WTC11 (cell line): ENCODE results near the gene FBXO36.

Experiments used
- ELF4 ChIP-seq: sonication (generic); formaldehyde crosslinking; IDR thresholded peaks from 2 replicates; pipeline ENCODE4 v1.8.1; 2022; ENCODE audit warnings: low read depth, mild to moderate bottlenecking, moderate library complexity, missing genetic modification reagents
- ESRRA ChIP-seq: sonication (generic); formaldehyde crosslinking; IDR thresholded peaks from 2 replicates; pipeline ENCODE4 v1.8.1; 2022; ENCODE audit warnings: mild to moderate bottlenecking, missing genetic modification reagents, borderline replicate concordance
- FOXP1 ChIP-seq: sonication (generic); formaldehyde crosslinking; IDR thresholded peaks from 2 replicates; pipeline ENCODE4 v1.8.0; 2022; ENCODE audit warnings: missing genetic modification reagents, mild to moderate bottlenecking, moderate library complexity, borderline replicate concordance
- NFYB ChIP-seq: sonication (generic); formaldehyde crosslinking; conservative IDR thresholded peaks from 2 replicates; pipeline ENCODE4 v1.8.0; 2022; ENCODE audit warnings: low read depth, missing genetic modification reagents
- ZNF263 ChIP-seq: sonication (generic); formaldehyde crosslinking; IDR thresholded peaks from 2 replicates; pipeline ENCODE4 v1.8.1; 2022; ENCODE audit warnings: low read depth, mild to moderate bottlenecking, moderate library complexity, missing genetic modification reagents
- ZNF423 ChIP-seq: fragments of 250-450 bp; sonication (Bioruptor Pico); IDR thresholded peaks from 2 replicates; pipeline ENCODE4 v2.1.2; 2022; ENCODE audit warnings: mild to moderate bottlenecking, moderate library complexity
- TF ChIP-seq, protein P1 (sequence below): sonication (generic); formaldehyde crosslinking; IDR thresholded peaks from 2 replicates; pipeline ENCODE4 v1.8.0; 2022; ENCODE audit warnings: mild to moderate bottlenecking, missing genetic modification reagents
- TF ChIP-seq, protein P2 (sequence below): fragments of 200-600 bp; IDR thresholded peaks from 2 replicates; pipeline ENCODE4 v1.8.0; 2022; ENCODE audit warnings: antibody characterized with exemption
- TF ChIP-seq, protein P3 (sequence below): sonication (generic); formaldehyde crosslinking; IDR thresholded peaks from 2 replicates; pipeline ENCODE4 v1.8.1; 2023; ENCODE audit warnings: mild to moderate bottlenecking, moderate library complexity, missing genetic modification reagents
- TF ChIP-seq, protein P4 (sequence below): sonication (generic); formaldehyde crosslinking; IDR thresholded peaks from 2 replicates; pipeline ENCODE4 v1.8.1; 2022; ENCODE audit warnings: low read depth, mild to moderate bottlenecking, moderate library complexity, missing genetic modification reagents, borderline replicate concordance
- TF ChIP-seq, protein P5 (sequence below): sonication (generic); formaldehyde crosslinking; IDR thresholded peaks from 2 replicates; pipeline ENCODE4 v1.8.0; 2022; ENCODE audit warnings: missing genetic modification reagents

DNA sequence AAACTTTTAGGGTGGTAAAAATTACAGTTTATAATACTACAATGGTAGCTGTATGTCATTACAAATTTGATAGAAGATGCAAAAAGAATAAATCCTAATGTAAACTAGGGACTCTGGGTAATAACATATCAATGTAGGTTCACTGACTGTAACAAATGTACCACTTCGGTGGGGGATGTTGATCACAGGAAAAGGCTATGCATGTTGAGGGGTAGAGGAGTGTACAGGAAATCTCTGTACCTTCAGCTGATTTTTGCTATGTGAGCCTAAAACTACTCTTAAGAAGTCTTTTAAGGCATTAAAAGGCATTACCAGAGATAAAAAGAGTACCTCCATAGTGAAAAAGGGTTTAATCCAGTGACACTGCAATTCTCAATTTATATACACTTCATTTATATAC, 25.4 kb upstream of the FBXO36 start:
- TF ChIP-seq, protein P1, sequence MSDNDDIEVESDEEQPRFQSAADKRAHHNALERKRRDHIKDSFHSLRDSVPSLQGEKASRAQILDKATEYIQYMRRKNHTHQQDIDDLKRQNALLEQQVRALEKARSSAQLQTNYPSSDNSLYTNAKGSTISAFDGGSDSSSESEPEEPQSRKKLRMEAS (CRISPR knock-in tag) = no peak
- TF ChIP-seq, protein P2, sequence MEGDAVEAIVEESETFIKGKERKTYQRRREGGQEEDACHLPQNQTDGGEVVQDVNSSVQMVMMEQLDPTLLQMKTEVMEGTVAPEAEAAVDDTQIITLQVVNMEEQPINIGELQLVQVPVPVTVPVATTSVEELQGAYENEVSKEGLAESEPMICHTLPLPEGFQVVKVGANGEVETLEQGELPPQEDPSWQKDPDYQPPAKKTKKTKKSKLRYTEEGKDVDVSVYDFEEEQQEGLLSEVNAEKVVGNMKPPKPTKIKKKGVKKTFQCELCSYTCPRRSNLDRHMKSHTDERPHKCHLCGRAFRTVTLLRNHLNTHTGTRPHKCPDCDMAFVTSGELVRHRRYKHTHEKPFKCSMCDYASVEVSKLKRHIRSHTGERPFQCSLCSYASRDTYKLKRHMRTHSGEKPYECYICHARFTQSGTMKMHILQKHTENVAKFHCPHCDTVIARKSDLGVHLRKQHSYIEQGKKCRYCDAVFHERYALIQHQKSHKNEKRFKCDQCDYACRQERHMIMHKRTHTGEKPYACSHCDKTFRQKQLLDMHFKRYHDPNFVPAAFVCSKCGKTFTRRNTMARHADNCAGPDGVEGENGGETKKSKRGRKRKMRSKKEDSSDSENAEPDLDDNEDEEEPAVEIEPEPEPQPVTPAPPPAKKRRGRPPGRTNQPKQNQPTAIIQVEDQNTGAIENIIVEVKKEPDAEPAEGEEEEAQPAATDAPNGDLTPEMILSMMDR = no peak
- TF ChIP-seq FOXP1 (CRISPR knock-in tag) (no peak), ESRRA (CRISPR knock-in tag) (no peak), NFYB (no peak), ELF4 (no peak), ZNF263 (CRISPR knock-in tag) (no peak), ZNF423 (no peak)
- TF ChIP-seq, protein P3, sequence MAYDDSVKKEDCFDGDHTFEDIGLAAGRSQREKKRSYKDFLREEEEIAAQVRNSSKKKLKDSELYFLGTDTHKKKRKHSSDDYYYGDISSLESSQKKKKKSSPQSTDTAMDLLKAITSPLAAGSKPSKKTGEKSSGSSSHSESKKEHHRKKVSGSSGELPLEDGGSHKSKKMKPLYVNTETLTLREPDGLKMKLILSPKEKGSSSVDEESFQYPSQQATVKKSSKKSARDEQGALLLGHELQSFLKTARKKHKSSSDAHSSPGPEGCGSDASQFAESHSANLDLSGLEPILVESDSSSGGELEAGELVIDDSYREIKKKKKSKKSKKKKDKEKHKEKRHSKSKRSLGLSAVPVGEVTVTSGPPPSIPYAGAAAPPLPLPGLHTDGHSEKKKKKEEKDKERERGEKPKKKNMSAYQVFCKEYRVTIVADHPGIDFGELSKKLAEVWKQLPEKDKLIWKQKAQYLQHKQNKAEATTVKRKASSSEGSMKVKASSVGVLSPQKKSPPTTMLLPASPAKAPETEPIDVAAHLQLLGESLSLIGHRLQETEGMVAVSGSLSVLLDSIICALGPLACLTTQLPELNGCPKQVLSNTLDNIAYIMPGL (CRISPR knock-in tag) = no peak
- TF ChIP-seq, protein P4, sequence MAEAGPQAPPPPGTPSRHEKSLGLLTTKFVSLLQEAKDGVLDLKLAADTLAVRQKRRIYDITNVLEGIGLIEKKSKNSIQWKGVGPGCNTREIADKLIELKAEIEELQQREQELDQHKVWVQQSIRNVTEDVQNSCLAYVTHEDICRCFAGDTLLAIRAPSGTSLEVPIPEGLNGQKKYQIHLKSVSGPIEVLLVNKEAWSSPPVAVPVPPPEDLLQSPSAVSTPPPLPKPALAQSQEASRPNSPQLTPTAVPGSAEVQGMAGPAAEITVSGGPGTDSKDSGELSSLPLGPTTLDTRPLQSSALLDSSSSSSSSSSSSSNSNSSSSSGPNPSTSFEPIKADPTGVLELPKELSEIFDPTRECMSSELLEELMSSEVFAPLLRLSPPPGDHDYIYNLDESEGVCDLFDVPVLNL (CRISPR knock-in tag) = no peak
- TF ChIP-seq, protein P5, sequence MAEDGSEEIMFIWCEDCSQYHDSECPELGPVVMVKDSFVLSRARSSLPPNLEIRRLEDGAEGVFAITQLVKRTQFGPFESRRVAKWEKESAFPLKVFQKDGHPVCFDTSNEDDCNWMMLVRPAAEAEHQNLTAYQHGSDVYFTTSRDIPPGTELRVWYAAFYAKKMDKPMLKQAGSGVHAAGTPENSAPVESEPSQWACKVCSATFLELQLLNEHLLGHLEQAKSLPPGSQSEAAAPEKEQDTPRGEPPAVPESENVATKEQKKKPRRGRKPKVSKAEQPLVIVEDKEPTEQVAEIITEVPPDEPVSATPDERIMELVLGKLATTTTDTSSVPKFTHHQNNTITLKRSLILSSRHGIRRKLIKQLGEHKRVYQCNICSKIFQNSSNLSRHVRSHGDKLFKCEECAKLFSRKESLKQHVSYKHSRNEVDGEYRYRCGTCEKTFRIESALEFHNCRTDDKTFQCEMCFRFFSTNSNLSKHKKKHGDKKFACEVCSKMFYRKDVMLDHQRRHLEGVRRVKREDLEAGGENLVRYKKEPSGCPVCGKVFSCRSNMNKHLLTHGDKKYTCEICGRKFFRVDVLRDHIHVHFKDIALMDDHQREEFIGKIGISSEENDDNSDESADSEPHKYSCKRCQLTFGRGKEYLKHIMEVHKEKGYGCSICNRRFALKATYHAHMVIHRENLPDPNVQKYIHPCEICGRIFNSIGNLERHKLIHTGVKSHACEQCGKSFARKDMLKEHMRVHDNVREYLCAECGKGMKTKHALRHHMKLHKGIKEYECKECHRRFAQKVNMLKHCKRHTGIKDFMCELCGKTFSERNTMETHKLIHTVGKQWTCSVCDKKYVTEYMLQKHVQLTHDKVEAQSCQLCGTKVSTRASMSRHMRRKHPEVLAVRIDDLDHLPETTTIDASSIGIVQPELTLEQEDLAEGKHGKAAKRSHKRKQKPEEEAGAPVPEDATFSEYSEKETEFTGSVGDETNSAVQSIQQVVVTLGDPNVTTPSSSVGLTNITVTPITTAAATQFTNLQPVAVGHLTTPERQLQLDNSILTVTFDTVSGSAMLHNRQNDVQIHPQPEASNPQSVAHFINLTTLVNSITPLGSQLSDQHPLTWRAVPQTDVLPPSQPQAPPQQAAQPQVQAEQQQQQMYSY (CRISPR knock-in tag) = no peak
